Measurements from ENCODE around the gene SUPT20HL1.

GRCh38 chrX:24377195-24377594 is 16.8 kb downstream of the SUPT20HL1 start:
- TF ChIP-seq CTCF (IDR thresholded peaks at IDR 0.05) (no peak), ZFX (IDR thresholded peaks at IDR 0.05; ENCODE audit: borderline replicate concordance) (no peak)

Measured in 22Rv1 (cell line).